ENCODE measurements around the gene CTSW. TPM values are rescaled to one million over a fixed set of nuclear protein-coding genes. Genes with fewer than 3 reads are reported as not detected.

The CTSW gene
- total RNA-seq, 2 experiments from 2014 or later = 268 to 339 TPM

DNA sequence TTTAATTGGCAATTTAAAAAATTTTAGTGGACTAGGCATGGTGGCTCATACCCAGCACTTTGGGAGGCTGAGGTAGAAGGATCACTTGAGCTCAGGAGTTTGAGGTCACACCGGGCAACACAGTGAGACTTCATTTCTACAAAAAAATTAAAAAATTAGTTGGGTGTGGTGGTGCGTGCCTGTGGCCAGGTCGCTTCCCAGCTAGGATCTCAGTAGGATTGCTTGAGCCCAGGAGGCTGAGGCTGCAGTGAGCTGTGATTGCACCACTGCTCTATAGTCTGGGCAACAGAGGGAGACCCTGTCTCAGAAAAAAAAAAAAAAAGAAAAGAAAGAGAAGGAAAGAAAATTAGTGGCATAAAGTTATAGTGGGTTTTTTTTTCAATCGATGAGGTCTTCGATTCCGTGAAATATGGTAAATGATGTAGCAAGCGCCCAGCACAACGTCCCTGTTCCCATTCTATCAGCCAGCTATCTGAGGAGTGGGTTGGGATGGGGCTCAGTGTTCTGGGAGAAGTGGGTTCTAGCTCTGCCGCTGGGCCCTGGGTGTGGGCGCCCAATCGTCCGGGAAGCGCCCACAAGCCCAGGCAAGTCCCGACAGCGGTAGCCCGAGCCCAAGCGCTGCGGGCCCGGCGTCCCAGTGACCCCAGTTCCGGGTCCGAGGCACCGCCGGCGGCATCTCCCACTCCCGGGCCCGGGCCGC is 19.2 kb downstream of the CTSW start:
- DNase-seq = no peak
- no peak for ATAC-seq
- no peaks in the 10 kb centered on the region for H3K9me3 Mint-ChIP-seq (ENCODE audit: low read depth)
- H3K27ac Mint-ChIP-seq = peak overlapping the region; percentile 81
- peaks cover under 1% of the 10 kb centered on the region for H3K27me3 Mint-ChIP-seq
- peak overlapping the region; percentile 73 for H3K4me3 Mint-ChIP-seq
- H3K4me1 Mint-ChIP-seq = peaks cover 67% of the 10 kb centered on the region
- peaks cover 4% of the 10 kb centered on the region for H3K36me3 Mint-ChIP-seq
- CTCF ChIA-PET = interaction anchor here (0.7 to 26.4 kb wide), 8 partner anchors 11 to 187 kb away, joined by 3 to 710 read pairs (median 4); partner anchors contain the start of genes CCDC85B, CFL1, CTSW and EFEMP2

- peak; percentile 47 for ATAC-seq
- peak; percentile 83 for DNase-seq
- H3K4me1 Mint-ChIP-seq = peaks cover 60% of the 10 kb centered on the region
- CTCF ChIA-PET = interaction anchor here (1.4 to 26.4 kb wide), 6 partner anchors 10 to 188 kb away, joined by 3 to 710 read pairs (median 7); partner anchors contain the start of genes CCDC85B, CFL1, CTSW and EFEMP2
- H3K27me3 Mint-ChIP-seq = peaks cover 3% of the 10 kb centered on the region
- H3K9me3 Mint-ChIP-seq (ENCODE audit: low read depth) = no peaks in the 10 kb centered on the region
- H3K4me3 Mint-ChIP-seq = peak overlapping the region; percentile 72
- peaks cover 4% of the 10 kb centered on the region for H3K36me3 Mint-ChIP-seq
- peak overlapping the region; percentile 70 for H3K27ac Mint-ChIP-seq
Observed at GRCh38 chr11:65899356-65900124, 19.9 kb downstream of the CTSW start.

GRCh38 chr11:65900125-65900898 is 20.7 kb downstream of the CTSW start, which contains the start of gene FOSL1:
TSS of gene FOSL1 (minus strand) at chr11:65900388. CDS start at chr11:65900339, 49 bp downstream.
- peaks cover 56% of the 10 kb centered on the region for H3K4me1 Mint-ChIP-seq
- ATAC-seq (peak; percentile 84), DNase-seq (peak; percentile 93)
- no peaks in the 10 kb centered on the region for H3K9me3 Mint-ChIP-seq (ENCODE audit: low read depth)
- H3K27me3 Mint-ChIP-seq = peaks cover 3% of the 10 kb centered on the region
- CTCF ChIA-PET = interaction anchor here (1.4 to 26.4 kb wide), 6 partner anchors 9 to 122 kb away, joined by 3 to 710 read pairs (median 8); partner anchors contain the start of genes AP5B1, CCDC85B, CFL1 and CTSW
- peaks cover 2% of the 10 kb centered on the region for H3K36me3 Mint-ChIP-seq
- H3K4me3 Mint-ChIP-seq = peak within 1 kb of the TSS; percentile 72
- peak within 1 kb of the TSS; percentile 70 for H3K27ac Mint-ChIP-seq

DNA sequence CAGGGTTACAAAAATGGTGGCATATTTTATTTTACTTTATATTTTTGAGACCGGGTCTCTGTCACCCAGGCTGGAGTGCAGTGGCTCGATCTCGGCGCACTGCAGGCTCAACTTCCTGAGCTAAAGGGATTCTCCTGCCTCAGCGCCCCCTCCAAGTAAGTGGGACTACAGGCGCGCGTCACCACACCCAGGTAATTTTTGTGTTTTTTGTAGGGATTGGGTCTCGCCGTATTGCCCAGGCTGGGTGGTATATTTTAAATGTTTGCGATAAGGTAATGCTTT is 21.2 kb downstream of the CTSW start:
- no peaks in the 10 kb centered on the region for H3K9me3 Mint-ChIP-seq (ENCODE audit: low read depth)
- DNase-seq (no peak), ATAC-seq (no peak)
- peaks cover 3% of the 10 kb centered on the region for H3K27me3 Mint-ChIP-seq
- H3K36me3 Mint-ChIP-seq = peaks cover 2% of the 10 kb centered on the region
- H3K27ac Mint-ChIP-seq = peak overlapping the region; percentile 64
- peaks cover 51% of the 10 kb centered on the region for H3K4me1 Mint-ChIP-seq
- peak overlapping the region; percentile 55 for H3K4me3 Mint-ChIP-seq
- CTCF ChIA-PET = interaction anchor here (1.4 to 26.4 kb wide), 6 partner anchors 8 to 121 kb away, joined by 3 to 710 read pairs (median 8); partner anchors contain the start of genes AP5B1, CCDC85B, CFL1 and CTSW

DNA sequence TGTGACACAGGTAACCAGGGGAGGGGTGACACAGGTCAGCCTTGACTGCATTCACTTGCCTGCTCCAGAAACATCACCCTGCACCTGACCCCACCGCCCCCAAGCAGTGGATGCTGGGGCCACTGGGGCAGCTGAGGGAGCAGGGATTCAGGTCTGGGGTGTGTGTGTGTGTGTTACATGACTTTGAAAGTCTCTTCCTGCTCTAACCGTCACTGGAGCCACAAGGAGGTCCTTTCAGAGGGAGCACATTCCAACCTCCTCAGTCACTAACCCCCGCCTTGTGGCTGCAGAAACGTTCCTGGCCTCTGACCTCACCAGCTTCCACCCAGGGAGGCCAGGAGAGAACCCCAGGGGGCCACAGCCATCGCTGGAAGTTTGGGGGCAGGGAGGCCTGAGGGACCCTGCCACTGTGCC is 23.4 kb downstream of the CTSW start:
- DNase-seq (no peak), ATAC-seq (no peak)
- H3K27me3 Mint-ChIP-seq = peaks cover 7% of the 10 kb centered on the region
- no peaks in the 10 kb centered on the region for H3K9me3 Mint-ChIP-seq (ENCODE audit: low read depth)
- H3K27ac Mint-ChIP-seq = no peak overlapping the region
- H3K4me3 Mint-ChIP-seq = no peak overlapping the region
- peaks cover 32% of the 10 kb centered on the region for H3K4me1 Mint-ChIP-seq
- CTCF ChIA-PET = interaction anchor here (0.9 to 26.4 kb wide), 5 partner anchors 9 to 123 kb away, joined by 3 to 710 read pairs (median 4); partner anchors contain the start of genes CCDC85B, CFL1, CTSW and EFEMP2
- no peaks in the 10 kb centered on the region for H3K36me3 Mint-ChIP-seq

DNA sequence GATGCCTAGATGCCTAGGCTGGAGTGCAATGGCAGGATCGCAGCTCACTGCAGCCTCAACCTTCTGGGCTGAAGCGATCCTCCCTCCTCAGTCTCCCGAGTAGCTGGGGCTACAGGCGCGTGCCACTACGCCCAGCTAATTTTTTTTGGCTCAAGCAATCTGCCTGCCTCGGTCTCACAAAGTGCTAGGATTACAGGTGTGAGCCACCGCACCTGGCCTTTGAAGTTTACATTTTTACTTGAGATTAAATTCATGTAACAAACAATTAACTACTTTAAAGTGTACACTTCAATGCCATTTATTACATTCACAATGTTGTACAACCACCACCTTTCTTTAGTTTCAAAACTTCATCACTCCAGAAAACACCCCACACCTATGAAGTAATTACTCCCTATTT is 24.1 kb downstream of the CTSW start:
- H3K27ac Mint-ChIP-seq = no peak overlapping the region
- CTCF ChIA-PET = interaction anchor here (0.9 to 26.4 kb wide), 4 partner anchors 9 to 124 kb away, joined by 3 to 710 read pairs (median 100); partner anchors contain the start of genes CCDC85B, CFL1, CTSW and EFEMP2
- no peak overlapping the region for H3K4me3 Mint-ChIP-seq
- no peaks in the 10 kb centered on the region for H3K36me3 Mint-ChIP-seq
- DNase-seq (no peak), ATAC-seq (no peak)
- peaks cover 7% of the 10 kb centered on the region for H3K27me3 Mint-ChIP-seq
- no peaks in the 10 kb centered on the region for H3K9me3 Mint-ChIP-seq (ENCODE audit: low read depth)
- H3K4me1 Mint-ChIP-seq = peaks cover 31% of the 10 kb centered on the region

DNA sequence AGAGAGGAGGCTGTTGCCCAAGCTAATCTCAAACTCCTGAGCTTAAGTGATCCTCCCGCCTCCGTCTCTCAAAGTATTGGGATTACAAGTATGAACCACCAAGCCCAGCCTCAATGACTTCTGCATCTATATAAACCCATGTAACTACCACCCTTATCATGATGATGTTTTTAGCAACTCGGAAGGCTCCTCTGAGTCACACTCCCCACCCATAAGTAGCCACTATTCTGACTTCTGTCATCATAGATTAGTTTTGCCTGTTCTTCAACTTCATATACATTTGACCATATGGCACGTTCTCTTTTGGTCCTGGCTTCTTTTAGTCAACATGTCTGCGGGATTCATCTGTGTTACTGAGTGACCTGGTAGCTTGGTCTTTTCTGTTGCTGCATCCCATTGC is 27.0 kb downstream of the CTSW start:
- H3K4me3 Mint-ChIP-seq = no peak overlapping the region
- CTCF ChIA-PET = interaction anchor here (1.8 to 6.7 kb wide), 4 partner anchors 14 to 30 kb away, joined by 5 to 34 read pairs (median 18); partner anchors contain the start of genes CCDC85B and FIBP
- H3K27me3 Mint-ChIP-seq = peaks cover 7% of the 10 kb centered on the region
- H3K36me3 Mint-ChIP-seq = no peaks in the 10 kb centered on the region
- no peak for DNase-seq
- H3K27ac Mint-ChIP-seq = no peak overlapping the region
- no peaks in the 10 kb centered on the region for H3K9me3 Mint-ChIP-seq (ENCODE audit: low read depth)
- peaks cover 30% of the 10 kb centered on the region for H3K4me1 Mint-ChIP-seq
- ATAC-seq = no peak

DNA sequence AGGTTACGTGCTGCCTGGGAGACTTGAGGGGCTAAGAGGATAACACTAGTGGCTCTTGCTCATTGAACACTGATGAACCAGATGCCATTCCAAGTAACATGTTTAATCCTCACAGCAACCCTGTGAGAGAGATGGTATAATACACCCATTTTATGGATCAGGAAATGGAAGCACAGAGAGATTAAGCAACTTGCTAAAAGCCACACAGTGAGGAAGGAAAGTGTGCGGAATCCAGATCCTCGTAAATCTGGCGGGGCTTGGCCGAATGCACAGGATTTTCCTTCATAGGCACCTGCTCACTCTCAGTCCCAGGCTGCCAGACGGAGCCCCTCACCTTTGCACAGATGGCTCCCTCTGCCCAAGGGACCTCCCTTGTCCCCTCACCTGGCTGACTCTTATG is 28.2 kb downstream of the CTSW start:
- CTCF ChIA-PET = interaction anchor here (2.7 to 6.7 kb wide), 4 partner anchors 9 to 23 kb away, joined by 8 to 34 read pairs (median 18); partner anchors contain the start of genes CCDC85B and FIBP
- no peaks in the 10 kb centered on the region for H3K36me3 Mint-ChIP-seq
- H3K4me3 Mint-ChIP-seq = no peak overlapping the region
- H3K27ac Mint-ChIP-seq = no peak overlapping the region
- H3K4me1 Mint-ChIP-seq = peaks cover 19% of the 10 kb centered on the region
- H3K9me3 Mint-ChIP-seq (ENCODE audit: low read depth) = no peaks in the 10 kb centered on the region
- ATAC-seq (no peak), DNase-seq (no peak)
- peaks cover 7% of the 10 kb centered on the region for H3K27me3 Mint-ChIP-seq

- no peak overlapping the region for H3K4me3 Mint-ChIP-seq
- H3K27ac Mint-ChIP-seq = no peak overlapping the region
- CTCF ChIA-PET = interaction anchor here (1.2 to 2.3 kb wide), 6 partner anchors 16 to 52 kb away, joined by 4 to 14 read pairs (median 4); partner anchors contain the start of genes CCDC85B and FIBP
- ATAC-seq (no peak), DNase-seq (no peak)
- H3K27me3 Mint-ChIP-seq = peaks cover 2% of the 10 kb centered on the region
- peaks cover 26% of the 10 kb centered on the region for H3K4me1 Mint-ChIP-seq
- H3K36me3 Mint-ChIP-seq = peaks cover 5% of the 10 kb centered on the region
- H3K9me3 Mint-ChIP-seq (ENCODE audit: low read depth) = no peaks in the 10 kb centered on the region
Observed at GRCh38 chr11:65911682-65912568, 32.3 kb downstream of the CTSW start.

- Mint-ChIP-seq H3K36me3 (peaks cover 9% of the 10 kb centered on the region), H3K4me3 (no peak overlapping the region), H3K27me3 (no peaks in the 10 kb centered on the region), H3K9me3 (ENCODE audit: low read depth) (no peaks in the 10 kb centered on the region), H3K4me1 (peaks cover 31% of the 10 kb centered on the region), H3K27ac (no peak overlapping the region)
- ATAC-seq (no peak), DNase-seq (no peak)
- CTCF ChIA-PET = interaction anchor here (1.2 to 2.1 kb wide), 3 partner anchors 15 to 28 kb away, joined by 4 to 14 read pairs (median 6); partner anchors contain the start of gene CCDC85B
Observed at GRCh38 chr11:65912845-65913244, 33.2 kb downstream of the CTSW start.

- CTCF ChIA-PET = interaction anchor here (0.9 kb wide), 1 partner anchor 25 kb away, joined by 3 read pairs; the partner anchor contains the start of gene CCDC85B
- ATAC-seq (no peak), DNase-seq (no peak)
- no peaks in the 10 kb centered on the region for H3K27me3 Mint-ChIP-seq
- H3K36me3 Mint-ChIP-seq = peaks cover 11% of the 10 kb centered on the region
- no peak overlapping the region for H3K4me3 Mint-ChIP-seq
- H3K9me3 Mint-ChIP-seq (ENCODE audit: low read depth) = no peaks in the 10 kb centered on the region
- no peak overlapping the region for H3K27ac Mint-ChIP-seq
- peaks cover 26% of the 10 kb centered on the region for H3K4me1 Mint-ChIP-seq
Observed at GRCh38 chr11:65915101-65915820, 35.6 kb downstream of the CTSW start.
